Brain microvascular endothelial cell (primary cell): ENCODE measurements around the gene PPP1R36.

Experiments used
- DNase-seq: peaks from one replicate; pipeline ENCODE4 v3.0.0-alpha.2; 2020
- H3K27ac ChIP-seq: fragments of 250-450 bp; sonication (Bioruptor Pico); 2 replicates; pipeline ENCODE4 v1.5.1; 2020; ENCODE audit warnings: mild to moderate bottlenecking, moderate library complexity
- H3K27me3 ChIP-seq: fragments of 250-450 bp; sonication (Bioruptor Pico); replicated peaks from 2 replicates; pipeline ENCODE4 v1.5.1; 2020; ENCODE audit warnings: mild to moderate bottlenecking
- H3K36me3 ChIP-seq: fragments of 250-450 bp; sonication (Bioruptor Pico); replicated peaks from 2 replicates; pipeline ENCODE4 v1.5.1; 2020; ENCODE audit warnings: mild to moderate bottlenecking
- H3K4me3 ChIP-seq: 2 replicates; pipeline ENCODE4 v1.5.1; 2011; ENCODE audit warnings: low read depth, mild to moderate bottlenecking, control low read depth, low read length, moderate library complexity
- CTCF ChIP-seq: IDR thresholded peaks from 2 replicates; pipeline ENCODE4 v1.5.1; 2011; ENCODE audit warnings: low read depth, mild to moderate bottlenecking, moderate library complexity, low read length, control low read depth, inconsistent platforms; ENCODE audit errors: missing control alignments
- in situ Hi-C: cut with HindIII; loops from 2 replicates; pipeline ENCODE4 v1.10.0; 2017; ENCODE audit warnings: low sequenced_read_pairs, low pct_ligation_motif_present

Gene PPP1R36

GRCh38 chr14:64542836-64543201 is 6.9 kb upstream of the PPP1R36 start:
- Histone ChIP-seq H3K27me3 (peaks cover 4% of the 10 kb centered on the region), H3K27ac (no peak overlapping the region), H3K4me3 (peak overlapping the region; percentile 12), H3K36me3 (no peaks in the 10 kb centered on the region)
- in situ Hi-C loops, result no loop called here
- no peak for DNase-seq
- no peak for TF ChIP-seq CTCF

- Histone ChIP-seq H3K36me3 (no peaks in the 10 kb centered on the region), H3K27me3 (peaks cover 4% of the 10 kb centered on the region), H3K27ac (no peak overlapping the region), H3K4me3 (no peak overlapping the region)
- no peak for TF ChIP-seq CTCF
- no peak for DNase-seq
- in situ Hi-C loops, result no loop called here
These were observed 5.0 kb upstream of the PPP1R36 start for GRCh38 chr14:64544607-64545312.

DNA sequence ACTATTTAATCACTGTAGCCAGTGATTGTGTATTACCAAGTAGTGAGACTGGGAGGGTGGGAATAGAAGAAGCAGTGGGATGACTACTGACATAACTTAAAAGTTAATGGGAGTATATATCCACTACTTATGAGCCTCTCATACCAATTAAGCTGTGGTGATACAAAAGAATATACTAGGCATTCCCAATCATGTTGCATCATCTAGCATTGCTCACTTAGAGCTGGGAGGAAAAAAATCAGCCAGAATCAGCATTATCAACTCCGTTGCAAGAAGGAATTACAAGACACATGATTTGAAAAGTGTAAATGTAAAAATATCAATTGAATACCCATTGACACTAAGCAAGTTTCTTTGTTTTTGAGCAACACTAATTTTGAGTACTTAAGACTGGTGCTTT is 745 bp upstream of the PPP1R36 start:
- no peak overlapping the region for H3K27ac ChIP-seq
- in situ Hi-C loops, result no loop called here
- TF ChIP-seq CTCF, result no peak
- no peaks in the 10 kb centered on the region for H3K36me3 ChIP-seq
- H3K4me3 ChIP-seq, result no peak overlapping the region
- DNase-seq, result no peak
- no peaks in the 10 kb centered on the region for H3K27me3 ChIP-seq

GRCh38 chr14:64550621-64551333 is 1.0 kb downstream of the PPP1R36 start:
- no peak overlapping the region for H3K27ac ChIP-seq
- DNase-seq, result no peak
- no peaks in the 10 kb centered on the region for H3K27me3 ChIP-seq
- in situ Hi-C loops, result no loop called here
- no peak overlapping the region for H3K4me3 ChIP-seq
- no peak for TF ChIP-seq CTCF
- no peaks in the 10 kb centered on the region for H3K36me3 ChIP-seq

GRCh38 chr14:64554556-64554955 is 4.8 kb downstream of the PPP1R36 start:
- no peak for DNase-seq
- no peak overlapping the region for H3K27ac ChIP-seq
- in situ Hi-C loops, result no loop called here
- no peaks in the 10 kb centered on the region for H3K27me3 ChIP-seq
- no peak for TF ChIP-seq CTCF
- H3K36me3 ChIP-seq, result no peaks in the 10 kb centered on the region
- no peak overlapping the region for H3K4me3 ChIP-seq
